Fibroblast of mammary gland (primary cell): ENCODE measurements around the gene SIAH2.
A peak's percentile ranks its signal among the peaks of the same experiment; 100 is the strongest.

Experiments
- DNase-seq: peaks from one replicate; pipeline ENCODE4 v3.0.0-alpha.2; 2010; ENCODE audit warnings: low read depth
- H3K4me3 ChIP-seq: 2 replicates; pipeline ENCODE4 v1.5.1; 2011; ENCODE audit warnings: low read depth, mild to moderate bottlenecking, low read length, moderate library complexity; ENCODE audit not compliant: control insufficient read depth
- CTCF ChIP-seq: conservative IDR thresholded peaks from 2 replicates; pipeline ENCODE4 v1.5.1; 2011; ENCODE audit warnings: low read depth, low read length, inconsistent platforms; ENCODE audit not compliant: control insufficient read depth, insufficient read depth

The SIAH2 gene

DNA sequence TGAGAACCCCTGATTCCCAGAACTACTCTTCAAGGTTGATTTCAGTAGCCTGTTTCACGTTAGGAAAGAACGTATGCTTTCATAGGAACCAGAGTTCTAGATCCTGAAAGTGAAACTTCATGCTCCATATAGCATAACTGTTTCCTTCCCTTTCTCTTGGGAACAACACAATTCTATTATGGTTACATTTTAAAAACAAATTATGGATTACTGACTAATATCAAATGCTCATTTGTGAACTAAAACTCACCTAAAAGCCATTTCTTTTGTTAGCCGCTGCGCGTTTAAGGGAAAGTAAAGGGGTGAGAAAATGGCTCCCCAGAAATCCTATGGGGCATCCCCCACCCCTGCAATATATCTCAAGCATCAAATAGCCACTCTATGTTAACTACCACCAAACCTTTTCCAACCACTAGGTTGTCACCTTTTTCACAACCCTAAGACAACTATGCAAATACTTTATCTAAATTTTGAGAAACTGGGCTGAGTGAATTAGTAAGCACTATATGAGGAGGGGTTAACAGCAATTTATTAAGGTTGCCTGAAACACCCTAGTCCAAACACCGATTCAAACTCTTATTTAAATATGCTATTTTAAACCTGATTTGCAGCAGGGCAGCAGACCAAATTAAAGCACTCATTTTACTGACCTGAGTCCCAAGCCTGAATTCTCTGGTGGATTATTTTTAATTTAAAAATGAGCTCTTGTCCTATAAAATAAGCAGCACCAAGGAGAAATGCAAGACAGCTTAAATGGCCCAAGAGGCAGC lies 2.4 kb downstream of the SIAH2 start:
- no peak for TF ChIP-seq CTCF
- no peak for DNase-seq
- H3K4me3 ChIP-seq = peak overlapping the region; percentile 82

DNA sequence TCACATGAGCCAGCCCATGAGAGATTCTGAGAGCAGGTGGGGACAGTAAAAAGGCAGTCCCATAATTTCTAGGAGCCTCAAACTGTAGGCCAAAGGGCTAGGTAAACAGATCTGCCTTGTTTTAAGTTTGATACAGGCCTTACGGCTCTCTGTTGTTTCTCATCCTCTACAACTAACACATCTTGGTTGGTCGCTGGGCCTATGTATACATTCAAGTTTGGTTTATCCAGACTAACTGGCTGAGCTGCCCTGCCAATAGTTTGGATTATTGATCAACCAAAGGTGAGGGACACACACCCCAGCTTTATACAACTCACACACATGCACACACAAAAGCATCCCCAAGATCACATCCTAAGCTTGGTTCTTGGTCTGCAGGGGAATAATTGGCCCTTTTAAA lies 3.0 kb downstream of the SIAH2 start:
- DNase-seq = no peak
- TF ChIP-seq CTCF = no peak
- H3K4me3 ChIP-seq = no peak overlapping the region

DNA sequence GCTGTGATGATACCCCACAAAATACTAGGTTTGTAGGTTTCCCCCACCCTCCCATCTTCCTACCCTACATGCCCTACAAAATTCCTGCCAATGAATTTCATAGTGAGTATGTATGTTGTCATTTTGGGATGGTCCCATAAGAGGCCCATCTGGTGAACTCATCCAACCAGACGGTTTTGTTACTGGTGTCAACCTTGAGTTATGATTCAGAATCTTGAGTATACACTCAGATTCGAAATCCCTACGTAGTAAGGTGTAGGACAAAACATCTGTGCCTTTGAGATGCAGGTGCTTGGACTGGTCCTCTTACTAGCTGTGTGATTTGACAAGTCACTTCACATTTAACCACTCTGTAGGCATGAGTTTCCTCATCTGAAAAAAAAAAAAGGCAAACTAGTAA lies 3.6 kb downstream of the SIAH2 start:
- no peak overlapping the region for H3K4me3 ChIP-seq
- peak; percentile 65 for DNase-seq
- TF ChIP-seq CTCF = no peak

DNA sequence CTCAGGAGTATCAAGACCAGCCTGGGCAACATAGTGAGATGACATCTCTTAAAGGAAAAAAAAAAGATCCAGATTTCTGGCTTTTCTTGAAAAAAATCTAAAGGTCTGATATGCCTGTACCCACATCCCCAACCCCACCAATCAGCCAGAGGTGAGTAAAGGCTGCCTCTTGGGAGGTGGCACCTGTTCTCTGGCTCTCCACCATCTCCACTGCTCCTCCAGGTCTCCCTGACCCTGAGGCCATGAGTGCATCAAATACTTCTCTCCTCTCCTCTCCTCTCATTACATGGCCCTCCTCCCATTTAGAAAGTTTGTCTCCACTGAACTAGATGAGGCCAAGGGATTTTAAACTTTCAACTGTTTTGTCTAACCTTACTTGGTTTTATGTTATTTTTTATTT lies 5.2 kb downstream of the SIAH2 start:
- no peak overlapping the region for H3K4me3 ChIP-seq
- TF ChIP-seq CTCF = no peak
- no peak for DNase-seq

DNA sequence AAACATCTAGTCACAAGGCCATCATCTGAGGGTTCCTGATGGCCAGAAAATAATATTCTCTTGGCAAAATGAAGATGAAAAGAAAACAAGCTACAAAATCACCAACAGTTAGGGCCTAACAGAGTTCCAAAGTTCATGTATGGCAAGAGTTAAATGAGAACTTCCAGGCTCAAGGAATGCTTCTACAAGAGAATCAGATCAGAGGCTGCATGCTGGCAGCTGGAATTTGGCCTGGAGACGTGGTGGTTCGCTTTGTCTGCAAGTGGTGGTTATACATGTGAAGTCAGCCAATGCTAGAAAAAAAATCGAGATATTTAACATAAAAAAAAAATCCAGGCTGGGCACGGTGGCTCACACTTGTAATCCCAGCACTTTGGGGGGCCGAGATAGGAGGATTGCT lies 5.6 kb downstream of the SIAH2 start:
- no peak overlapping the region for H3K4me3 ChIP-seq
- no peak for DNase-seq
- TF ChIP-seq CTCF = no peak

DNA sequence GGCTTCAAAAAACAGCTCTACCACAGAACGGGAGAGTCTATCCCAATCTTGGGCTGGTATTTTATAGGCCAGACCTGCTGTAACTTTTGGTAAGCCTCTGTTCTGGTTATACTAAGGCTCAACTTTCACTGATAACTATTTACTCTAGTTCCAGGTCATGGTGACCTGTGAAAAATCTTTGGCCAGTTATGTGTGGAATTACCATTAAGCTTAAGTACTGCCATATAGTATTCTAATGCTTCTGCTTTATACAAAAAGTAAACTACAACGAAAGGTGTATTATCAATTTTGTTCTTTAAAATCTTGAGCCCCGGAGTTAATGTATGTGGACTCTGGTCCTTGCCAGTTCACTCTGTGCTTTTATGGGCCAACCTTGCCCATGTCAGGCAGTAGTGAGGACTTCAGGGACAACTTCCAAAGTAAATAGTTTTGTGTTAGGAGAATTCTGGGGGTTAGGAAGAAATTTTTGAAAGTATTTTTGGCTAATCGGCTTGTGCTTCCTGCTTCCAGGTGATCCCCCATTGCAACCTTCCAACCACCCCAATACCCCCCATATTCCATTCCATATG lies 6.4 kb downstream of the SIAH2 start:
- DNase-seq = no peak
- H3K4me3 ChIP-seq = no peak overlapping the region
- no peak for TF ChIP-seq CTCF

DNA sequence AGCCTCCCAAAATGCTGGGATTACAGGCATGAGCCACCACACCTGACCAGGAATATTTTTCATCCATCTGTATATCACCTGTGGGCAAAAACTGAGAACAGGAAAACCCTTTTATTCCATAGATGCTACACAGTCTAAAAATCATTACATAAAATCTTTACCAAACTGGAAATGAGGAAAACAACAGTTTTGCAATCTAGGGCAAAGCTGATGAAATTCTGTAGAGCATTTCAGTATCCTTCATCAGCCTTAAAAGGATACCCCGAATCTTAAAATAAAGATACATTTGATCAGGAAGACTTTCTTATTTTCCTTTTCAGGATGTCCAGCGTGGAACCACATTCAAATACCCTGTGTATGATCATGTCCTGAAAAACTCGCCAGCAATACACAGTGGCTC lies 7.1 kb downstream of the SIAH2 start:
- no peak for DNase-seq
- H3K4me3 ChIP-seq = no peak overlapping the region
- TF ChIP-seq CTCF = no peak
